Activated CD4-positive, CD25-positive, alpha-beta regulatory T cell (primary cell): ENCODE results near the gene MXD3.
A peak's percentile ranks its signal among the peaks of the same experiment; 100 is the strongest.
"Not testable (repeated sequence)": the region's sequence is repeated elsewhere in the genome, so short reads cannot be mapped to it uniquely, and the experiment has no call there.

Experiments used
- DNase-seq, 4 experiments: peaks; one replicate each; lab custom pipeline; 2025; lab: John Stamatoyannopoulos, UW

Gene MXD3

DNA sequence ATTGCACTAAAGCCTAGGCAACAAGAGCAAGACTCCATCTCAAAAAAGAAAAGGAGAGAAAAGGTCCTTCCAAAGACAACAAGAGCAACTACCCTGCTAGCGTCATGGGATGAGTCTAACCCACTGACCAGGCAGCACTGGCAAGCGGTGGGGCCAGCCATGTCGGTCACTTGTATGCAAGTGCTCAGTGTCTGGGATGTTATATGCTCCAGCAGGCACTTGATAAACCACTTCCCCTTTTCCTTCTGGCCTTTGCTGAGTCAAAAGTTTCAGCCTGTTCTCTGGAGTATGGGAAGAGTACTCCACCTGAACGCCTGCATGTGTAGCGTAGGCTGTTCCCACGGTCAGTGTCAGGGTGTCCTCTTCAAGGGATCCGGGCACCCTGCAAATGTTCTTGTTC, 9.2 kb upstream of the MXD3 start:
- DNase-seq = no peak

DNA sequence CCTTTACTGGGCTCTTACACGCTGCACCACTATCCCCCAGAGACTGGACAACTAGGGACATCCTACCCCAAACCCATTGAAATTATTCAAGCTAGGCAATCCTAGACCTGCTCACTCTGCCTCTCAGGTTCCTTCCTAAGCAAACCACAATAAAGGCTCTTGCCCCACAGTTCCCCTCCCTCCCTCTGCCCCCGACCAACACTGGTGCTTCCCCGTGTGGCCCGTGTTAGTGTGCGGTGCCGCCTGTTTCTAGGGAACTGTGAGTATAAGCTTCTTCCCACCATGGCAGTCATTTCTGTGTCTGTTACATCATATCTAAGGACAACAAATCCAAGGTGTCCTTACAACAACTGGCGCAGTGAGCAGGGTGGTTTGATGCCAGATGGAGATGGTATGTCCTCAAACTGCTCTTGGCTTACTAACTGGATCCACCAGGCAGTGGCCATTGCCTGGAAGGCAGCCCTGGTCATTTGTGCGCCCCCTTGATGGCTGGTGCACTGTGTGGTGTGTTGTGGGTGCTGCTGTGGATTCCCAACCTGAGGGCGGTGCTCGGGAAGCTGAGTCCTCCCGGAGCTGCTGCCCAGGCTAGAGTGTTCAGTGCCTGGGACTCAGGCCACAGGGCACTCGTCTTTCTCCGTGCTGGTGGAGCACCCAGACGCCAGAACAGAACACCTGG, 8.4 kb upstream of the MXD3 start:
- DNase-seq = no peak

DNA sequence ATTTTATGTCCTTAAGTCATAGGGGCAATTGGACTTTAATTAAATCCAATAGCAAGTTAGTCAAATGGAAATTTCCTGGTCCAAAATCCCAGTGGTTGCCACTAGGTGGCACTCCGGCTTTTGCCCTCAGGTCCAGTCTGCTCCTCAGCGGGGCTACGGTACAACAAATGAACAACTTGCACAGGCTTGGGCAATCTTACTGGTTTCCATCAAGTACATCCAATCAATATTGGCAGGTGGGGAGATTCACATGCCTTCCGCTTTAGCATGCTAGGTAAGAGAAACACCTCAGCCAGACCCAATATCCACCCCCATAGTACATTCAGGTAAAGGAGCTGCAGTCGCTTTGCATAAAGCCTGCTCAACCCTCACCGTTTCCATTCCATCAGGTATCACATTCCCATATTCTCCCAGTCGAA, 6.3 kb upstream of the MXD3 start:
- peak; percentile 43 to 65 (median 50) for DNase-seq

DNA sequence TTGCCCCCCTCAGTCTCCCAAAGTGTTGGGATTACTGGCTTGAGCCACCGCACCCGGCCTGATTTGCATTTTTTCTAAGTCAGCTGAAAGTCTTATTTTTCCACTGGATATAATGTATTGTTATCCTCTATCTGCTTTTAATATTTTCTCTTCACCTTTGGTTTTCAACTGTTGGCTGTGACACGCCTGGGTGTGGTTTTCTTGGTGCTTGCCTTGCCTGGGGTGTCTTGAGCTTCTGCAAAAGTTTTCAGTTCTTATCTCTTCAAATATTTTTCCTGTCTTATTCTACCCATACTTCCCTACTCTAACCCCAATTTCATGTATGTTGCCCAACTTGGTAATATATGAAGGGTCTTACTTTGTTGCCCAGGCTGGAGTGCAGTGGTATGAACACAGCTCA, 4.3 kb upstream of the MXD3 start:
- DNase-seq = no peak

DNA sequence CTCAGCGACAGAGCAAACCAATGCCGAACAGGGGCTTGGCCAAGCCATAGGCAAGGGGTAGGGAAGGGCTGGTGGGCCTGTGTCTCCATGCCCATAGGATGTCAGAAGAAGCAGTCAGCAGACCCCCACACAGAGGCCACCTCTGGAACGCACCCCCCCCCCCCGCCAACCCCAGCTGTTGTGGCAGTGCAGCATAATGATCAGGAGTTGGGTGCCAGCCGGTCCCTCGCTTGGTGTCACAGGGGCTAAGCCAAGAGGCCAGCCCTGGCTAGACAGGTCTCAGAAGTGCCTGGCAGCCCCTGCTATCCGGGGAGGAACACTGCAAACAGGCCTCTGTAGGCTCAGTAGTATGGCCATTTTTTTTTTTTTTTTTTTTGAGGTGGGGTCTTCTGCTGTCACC, 3.7 kb upstream of the MXD3 start:
- DNase-seq = no peak

DNA sequence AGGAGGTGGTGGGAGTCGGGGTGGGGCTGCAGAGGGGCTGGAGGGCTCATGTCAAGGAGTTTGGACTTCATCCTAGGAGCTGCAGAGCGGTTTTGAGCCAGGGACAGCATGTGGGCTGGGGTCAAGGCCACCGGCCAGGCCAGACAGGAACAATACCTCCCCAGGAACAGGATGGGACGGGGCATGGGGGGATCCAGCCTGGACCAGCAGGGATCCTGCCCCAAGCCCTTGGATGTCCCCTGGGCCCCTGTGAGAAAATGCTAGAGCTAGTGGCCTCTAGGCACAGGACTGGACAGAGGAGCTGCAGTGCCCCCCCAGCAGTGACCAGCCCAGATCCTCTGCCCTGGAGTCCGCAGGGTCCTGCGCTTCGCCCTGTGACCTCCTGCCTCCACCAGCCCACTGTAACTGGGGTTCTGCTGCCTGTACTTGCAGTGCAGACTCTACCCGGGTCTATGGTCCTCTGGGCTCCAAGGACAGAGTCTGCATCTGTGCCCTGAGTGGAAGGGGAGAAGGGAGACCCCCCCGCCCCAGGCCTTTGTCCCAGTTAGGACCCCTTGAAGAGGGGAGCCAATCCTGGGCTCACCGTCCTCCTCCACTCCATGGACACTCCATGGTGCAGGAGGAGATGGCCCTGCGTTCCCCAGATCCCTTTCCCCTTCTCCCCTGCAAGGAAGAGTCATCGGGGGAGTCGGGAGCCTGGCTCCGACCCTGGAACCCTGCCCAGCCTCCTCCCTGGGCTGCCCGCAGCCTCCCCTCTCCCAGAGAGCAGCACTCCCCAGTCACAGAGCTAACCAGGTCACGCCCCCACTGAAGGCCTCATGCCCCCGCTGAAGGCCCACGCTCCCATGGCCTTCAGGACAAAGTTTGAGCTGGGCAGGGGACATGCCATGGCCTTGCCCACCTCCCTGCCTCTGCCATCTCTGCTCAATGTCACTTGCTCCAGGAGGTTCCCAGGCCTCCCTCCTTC, 3.0 kb upstream of the MXD3 start:
- DNase-seq = no peak

DNA sequence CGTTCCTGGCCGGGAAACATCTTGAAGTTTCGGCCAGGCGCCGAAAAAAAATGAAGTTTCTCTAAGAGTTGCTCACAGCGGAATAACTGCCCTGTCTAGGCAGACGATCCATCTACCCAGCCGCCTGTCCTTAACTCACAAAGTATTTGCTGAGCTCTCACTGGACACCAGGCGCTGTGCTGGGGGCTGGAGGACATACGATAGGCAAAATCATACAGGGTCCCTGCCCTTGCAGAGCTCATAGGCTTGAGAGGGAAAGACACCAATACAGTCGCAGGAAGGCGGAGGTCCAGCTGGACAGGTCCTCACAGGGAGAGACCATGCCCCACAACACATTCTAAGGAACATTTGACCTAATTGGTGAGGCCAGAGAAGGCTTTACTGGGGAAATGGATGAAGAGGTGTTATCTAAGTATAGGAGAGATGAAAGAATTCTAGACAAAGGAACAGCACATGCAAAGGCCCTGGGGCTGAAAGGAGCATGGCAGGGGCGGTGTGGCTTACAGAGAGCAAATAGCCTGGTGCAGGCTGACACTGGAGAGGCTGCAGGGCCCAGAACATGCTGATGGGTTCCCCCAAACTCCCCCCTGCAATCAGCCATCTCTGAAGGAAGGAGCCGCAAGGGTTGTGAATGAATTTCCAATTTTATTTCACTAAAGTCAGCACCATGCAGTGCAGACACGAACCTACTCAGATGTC, 2.0 kb upstream of the MXD3 start:
- no peak for DNase-seq

DNA sequence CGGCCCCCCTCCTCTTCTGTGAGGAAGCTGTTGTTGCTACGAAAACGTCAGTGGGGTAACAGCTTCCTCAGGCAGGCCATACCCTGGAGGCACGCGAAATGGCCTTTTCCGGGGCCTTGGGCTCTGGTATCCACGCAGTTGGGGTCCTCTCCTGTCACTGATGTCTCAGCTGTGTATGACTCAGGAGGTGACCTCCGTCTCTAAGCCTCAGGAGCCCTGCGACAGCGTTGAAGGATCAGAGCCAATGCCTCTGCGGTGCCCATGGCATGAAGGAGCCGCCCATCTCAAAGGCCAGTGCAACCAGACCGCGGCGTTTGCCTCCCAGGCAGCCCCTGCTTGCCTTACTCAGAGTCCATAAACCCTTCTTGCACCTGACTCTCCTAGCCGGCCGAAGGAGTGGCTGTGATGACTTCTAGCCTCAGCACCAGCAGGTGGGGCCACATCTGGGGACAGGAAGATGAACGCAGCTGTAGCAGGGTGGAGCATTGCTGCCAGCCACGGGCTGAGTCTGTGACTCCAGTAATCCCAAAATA, 1.0 kb upstream of the MXD3 start:
- no peak for DNase-seq

DNA sequence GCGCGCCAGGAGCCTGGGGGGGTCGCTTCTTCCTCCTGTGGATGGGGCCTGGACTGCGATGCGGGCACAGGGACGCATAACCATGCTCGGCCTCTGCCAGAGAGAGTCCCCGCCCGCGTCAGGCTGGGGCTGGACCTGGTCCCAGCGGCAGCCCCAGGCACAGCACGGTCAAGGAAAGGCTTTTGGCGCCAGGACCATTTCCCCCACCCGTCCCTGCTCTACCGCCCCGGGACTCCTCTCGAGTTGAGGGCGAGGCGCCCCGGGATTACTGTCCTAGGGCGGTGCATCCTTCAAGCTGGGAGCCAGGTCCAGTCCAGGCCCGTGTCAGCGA, 341 bp downstream of the MXD3 start:
- DNase-seq = no peak

DNA sequence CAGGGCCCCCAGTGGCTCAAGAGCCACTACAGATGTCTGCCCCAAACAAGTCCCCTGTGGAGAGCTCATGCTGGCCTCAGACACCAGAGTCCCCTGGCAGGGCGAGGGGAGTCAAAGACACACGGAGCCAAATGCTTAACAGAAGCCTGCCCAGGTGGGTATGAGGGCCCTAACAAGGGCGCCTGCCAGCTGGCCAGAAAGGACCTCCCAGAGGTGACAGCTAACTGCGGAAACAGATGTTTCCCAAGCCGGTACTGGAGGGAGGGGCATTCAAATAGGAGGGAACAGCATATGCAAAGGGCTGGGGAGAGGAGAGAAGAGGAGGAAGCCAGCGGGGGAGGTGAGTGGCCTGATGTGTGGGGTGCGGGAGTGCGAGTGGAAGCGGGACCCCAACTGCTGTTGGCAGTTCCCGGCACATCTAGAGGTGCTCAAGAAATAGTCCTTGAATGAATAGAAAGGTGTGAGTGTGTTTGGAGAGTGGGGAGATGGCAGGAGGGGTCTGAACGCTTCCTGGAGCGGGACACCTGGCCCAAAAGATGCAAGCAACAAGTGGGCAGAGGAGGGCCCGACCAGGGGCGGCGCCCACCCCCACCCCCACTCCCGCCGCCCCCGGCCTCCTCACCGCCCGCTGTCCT, 824 bp downstream of the MXD3 start:
- DNase-seq = no peak

DNA sequence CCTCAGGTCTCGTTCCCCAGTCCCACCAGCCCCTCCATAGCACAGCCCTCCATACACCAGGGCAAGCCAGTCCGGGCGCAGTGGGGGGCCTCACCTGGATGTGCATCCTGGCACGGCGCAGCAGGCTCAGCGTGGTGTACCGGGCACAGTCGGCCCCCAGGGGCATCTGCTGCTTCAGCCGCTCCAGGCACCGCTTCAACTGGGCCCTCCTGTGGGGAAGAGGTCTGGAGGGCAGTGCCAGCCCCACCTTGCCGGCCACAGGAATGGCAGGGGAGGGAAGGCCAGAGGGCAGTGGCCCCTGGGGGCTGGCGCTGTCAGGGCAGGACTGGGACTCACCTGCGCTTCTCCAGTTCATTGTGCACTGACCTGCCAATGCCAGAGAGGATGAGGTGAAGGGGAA, 1.4 kb downstream of the MXD3 start:
- DNase-seq = no peak

DNA sequence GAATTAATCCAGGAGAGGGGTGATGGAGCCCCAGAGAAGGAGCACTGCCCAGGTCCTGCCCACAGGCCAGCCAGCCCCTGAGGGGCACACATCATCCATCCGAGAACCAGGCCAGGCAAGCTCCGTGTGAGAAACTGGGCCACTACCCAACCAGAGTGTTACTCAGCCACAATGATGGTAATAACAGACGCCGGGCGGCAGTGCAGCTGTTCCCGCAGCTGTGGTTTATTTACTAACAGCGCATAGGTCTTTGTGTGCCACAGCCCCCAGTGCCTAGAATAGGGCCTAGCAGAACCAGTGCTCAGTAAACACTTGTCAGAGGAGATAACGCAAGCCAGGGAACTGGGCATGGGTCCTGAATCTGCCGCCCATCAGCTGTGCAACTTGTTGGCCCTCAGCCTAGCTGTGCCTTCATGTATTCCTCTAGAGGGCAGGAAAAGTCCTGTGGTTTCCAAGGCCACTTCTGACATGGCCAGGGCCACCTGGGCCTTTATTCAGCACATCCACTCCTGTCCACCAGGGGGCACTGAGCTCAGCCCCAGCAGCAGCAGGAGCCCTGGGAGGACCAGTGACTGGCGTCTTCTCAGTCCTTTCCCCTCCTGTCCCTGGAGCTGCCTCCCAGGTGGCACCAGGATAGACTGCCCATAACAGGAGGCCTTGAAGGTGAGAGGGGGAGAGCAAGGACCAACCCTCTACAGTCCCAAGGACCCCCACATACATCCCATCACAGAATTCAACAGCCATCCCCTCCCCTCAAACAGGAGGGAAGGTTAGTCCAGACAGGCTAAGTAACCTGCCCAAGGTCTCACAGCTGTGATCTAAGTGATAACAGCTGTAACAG, 2.1 kb downstream of the MXD3 start:
- peak in 3 of 4 experiments; percentile 31 to 44 (median 40) for DNase-seq

DNA sequence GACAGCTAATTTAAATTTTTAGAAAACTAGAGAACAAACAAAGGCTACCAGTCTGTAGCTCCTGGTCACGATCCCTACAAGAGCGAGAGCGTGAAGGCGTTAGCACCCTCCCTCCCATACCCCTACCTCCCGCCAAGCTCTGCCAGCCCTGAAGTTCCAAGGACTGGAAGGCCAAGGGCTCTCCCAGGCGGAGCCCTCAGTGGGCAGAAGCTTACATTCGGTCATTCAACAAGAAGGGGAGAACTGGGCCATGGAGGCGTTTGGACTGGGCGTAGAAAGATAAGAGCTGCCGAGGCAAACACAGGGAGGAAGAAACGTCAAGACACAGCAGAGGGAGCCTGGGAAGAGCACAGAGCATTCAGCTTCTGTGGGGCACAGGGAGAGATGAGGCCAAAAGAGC, 3.0 kb downstream of the MXD3 start:
- DNase-seq = no peak

DNA sequence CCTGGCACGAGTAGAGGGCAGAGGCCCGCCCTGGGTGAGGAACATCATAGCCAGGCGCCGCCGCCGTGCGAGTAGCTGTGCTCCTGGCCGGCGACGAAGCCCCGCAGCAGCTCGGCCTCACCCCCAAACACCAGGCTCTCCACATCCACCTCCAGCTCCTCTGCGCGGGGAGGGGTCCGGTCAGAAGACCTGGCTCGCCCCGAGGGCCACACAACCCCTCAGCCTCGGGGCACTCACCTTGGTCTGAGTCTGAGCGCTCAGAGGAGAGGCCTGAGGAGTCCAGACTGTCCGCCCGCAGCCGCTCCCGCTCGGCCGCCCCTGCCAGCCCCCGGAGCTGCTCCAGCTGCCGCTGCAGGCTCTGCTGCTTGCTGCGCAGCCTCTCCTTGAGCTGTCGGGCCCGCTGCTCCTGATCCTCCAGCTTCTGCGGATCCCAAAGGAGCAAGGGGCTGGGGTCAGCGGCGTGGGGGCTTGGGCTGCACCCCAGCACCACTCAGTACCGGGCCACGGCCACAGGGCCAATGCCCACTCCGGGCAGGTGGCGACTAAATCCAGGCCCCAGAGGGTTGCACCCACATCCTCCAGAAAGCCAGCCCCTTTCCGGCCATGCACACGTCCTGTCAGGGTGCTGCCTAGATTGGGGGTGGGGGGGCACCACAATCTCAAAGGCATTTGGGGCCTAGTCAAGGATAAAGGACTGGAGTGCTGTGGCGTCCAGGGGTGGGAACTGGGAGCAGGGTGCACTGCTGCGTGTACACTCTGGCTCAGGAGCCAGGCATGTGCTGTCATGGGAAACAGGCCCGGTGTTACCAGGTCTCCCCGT, 3.9 kb downstream of the MXD3 start:
- DNase-seq = no peak

DNA sequence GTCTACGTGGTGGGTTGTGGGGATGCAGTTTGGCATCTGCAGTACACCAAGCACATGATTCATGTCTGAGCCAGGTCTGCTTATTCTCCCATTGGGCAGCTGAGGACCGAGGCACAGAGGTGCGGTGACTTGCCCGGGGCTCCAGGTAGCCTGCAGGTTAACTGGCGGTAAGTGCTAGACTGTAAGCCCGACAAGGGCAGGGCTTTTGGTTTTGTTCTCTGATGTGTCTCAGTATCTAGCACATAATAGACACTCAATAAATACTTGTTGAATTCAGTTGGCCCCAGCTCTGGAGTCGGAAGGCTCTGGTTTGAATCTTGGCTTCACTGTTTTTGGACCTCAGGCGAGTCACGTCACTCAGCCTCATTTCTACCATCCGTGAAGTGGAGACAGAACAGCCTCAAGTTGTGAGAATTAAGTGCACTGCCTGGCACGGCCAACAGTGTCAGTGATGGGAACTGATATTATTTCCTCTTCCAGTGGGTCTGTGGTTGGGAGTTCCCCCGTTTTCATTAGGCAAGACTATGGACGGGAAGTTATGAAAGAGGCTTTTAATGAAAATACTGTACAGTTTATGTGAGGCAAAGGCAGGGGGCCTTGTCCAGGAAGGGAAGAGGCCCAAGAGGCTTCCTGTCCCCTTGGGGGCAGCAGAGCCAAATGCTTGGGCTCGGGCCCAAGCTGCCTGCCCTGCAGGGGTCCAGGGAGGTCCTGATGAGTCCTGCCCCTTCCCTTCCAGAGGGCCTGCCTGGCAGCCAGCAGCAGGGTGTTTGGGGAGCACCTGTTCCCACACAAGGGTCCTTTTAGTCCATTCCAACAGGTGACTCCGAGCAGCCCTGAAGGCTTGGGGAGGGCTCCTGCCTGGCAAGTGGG, 4.8 kb downstream of the MXD3 start:
- DNase-seq = no peak

DNA sequence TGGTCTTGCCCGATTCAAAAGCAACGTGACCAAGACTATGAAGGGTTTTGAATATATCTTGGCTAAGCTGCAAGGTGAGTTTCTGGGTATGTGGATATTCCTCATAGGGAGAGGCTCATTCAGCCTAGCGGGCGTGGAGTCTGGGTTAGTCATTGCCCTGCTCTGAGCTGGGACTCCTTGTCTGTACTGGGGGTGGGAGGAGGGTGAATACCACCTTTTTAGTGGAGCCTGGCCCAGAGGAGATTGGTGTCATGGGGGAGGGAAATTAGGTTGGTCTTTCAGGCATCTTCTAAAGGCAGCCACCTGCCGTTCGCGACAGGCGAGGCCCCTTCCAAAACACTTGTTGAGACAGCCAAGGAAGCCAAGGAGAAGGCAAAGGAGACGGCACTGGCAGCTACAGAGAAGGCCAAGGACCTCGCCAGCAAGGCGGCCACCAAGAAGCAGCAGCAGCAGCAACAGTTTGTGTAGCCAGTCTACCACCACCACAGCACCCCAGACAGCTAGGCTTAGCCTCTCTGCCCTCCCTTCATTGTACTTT, 5.5 kb downstream of the MXD3 start:
- DNase-seq = not testable (repeated sequence)

DNA sequence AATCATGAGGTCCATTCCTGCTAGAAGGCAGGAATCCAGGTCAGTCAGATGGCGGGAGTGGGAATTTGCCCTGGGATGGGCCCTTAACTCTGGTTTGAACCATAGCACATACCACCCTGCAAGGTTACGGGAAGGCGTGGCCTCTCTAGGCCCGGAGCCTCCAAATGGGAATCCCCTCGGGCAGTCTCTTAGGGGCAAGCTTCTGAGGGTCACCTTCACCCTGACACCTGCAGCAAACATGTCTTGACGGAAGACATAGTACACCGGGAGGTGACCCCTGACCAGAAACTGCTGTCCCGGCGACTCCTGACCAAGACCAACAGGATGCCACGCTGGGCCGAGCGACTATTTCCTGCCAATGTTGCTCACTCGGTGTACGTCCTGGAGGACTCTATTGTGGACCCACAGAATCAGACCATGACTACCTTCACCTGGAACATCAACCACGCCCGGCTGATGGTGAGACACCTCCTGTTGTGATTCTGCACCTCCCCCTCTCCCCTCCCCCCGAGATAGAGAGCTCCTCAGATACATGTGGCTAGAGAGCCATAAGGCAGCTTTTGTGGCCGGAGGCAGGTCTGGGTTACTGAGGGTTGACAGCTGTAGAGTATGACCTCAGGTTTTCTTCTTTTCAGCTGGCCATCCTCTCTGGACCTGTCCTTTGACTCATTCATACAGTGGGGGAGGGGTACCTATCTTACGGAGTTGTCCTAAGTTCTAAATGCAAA, 7.1 kb downstream of the MXD3 start:
- no peak for DNase-seq

DNA sequence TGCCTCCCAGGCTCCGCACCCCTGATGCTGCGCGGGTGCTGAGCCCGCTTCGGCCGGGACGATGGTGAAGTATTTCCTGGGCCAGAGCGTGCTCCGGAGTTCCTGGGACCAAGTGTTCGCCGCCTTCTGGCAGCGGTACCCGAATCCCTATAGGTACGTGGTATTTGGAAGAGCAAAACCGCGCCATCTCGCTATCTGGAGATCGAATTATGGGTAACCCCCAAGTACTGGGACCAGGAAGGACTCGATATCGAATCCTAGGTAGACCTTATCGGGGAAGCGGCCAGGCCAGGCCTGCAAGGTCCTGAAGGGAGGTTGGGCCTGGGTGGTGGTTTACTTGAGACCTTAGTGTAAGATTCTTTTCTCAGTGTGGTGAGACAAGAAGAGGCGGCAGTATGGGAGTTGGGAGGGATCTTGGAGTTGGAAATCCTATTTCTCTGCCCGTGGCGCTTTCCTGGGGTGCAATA, 7.7 kb downstream of the MXD3 start:
- no peak for DNase-seq
